Uterus (tissue), 4 donors: ENCODE measurements around the gene ADAMTSL1. TPM values are rescaled to one million over a fixed set of nuclear protein-coding genes. Genes with fewer than 3 reads are reported as not detected.

Experiments
- DNase-seq, 2 donors: peaks; one replicate each; pipeline ENCODE4 v3.0.0-alpha.2; 2019 to 2020
- H3K27ac ChIP-seq, 2 donors: fragments of 200-600 bp; sonication (generic); 1 replicate in 1 of 2; 2 replicates in 1 of 2; pipeline ENCODE4 v1.5.1; 2016 to 2018
- H3K27me3 ChIP-seq, 2 donors: fragments of 200-600 bp; sonication (generic); one replicate each; pipeline ENCODE4 v1.5.1; 2018 to 2019; ENCODE audit warnings: control low read depth in 1 of 2
- H3K36me3 ChIP-seq, 2 donors: fragments of 200-600 bp; sonication (generic); one replicate each; pipeline ENCODE4 v1.5.1; 2019; ENCODE audit warnings: control low read depth in 1 of 2
- H3K4me1 ChIP-seq, 2 donors: fragments of 200-600 bp; sonication (generic); one replicate each; pipeline ENCODE4 v1.5.1; 2018 to 2019; ENCODE audit warnings: control low read depth in 1 of 2
- H3K4me3 ChIP-seq, 2 donors: fragments of 200-600 bp; sonication (generic); 1 replicate in 1 of 2; 2 replicates in 1 of 2; pipeline ENCODE4 v1.5.1; 2018 to 2019; ENCODE audit warnings: mild to moderate bottlenecking in 1 of 2
- H3K9me3 ChIP-seq, 2 donors: fragments of 200-600 bp; sonication (generic); one replicate each; pipeline ENCODE4 v1.5.1; 2019; ENCODE audit warnings: control low read depth in 1 of 2
- CTCF ChIP-seq, 4 experiments: fragments of 200-600 bp in 2 of 4; fragments of 450-650 bp in 2 of 4; sonication (generic) in 2 of 4; IDR thresholded peaks; one replicate each; pipeline ENCODE4 v1.5.1; 2016 to 2019; ENCODE audit warnings: antibody characterized with exemption in 4 of 4, mild to moderate bottlenecking in 2 of 4, moderate library complexity in 1 of 4
- POLR2A ChIP-seq, 2 donors: fragments of 450-650 bp; IDR thresholded peaks; one replicate each; pipeline ENCODE4 v1.6.1; 2016; ENCODE audit warnings: antibody characterized with exemption in 2 of 2, mild to moderate bottlenecking in 1 of 2, moderate library complexity in 1 of 2
- intact Hi-C: fragments of 100-400 bp; cut with DNase I; formaldehyde crosslinking; loops from one replicate; pipeline ENCODE4 v1.15.1; 2023; ENCODE audit warnings: low total_unique reads
- total RNA-seq, 4 donors: library from RNA; depleted of rRNA in 3 of 4; stranded (reverse); fragments of >200 nt in 3 of 4; gene quantifications; one replicate each; pipeline versions ENCODE4 v1.1.0 to v1.2.4, GENCODE V29; 2014 to 2023
- donor health status: DM: yes; HTN: yes; CAD: no.

The ADAMTSL1 gene
- total RNA-seq, 4 donors from 2014 or later, result 30.0 to 186 (median 138) TPM

GRCh38 chr9:18542837-18543405 lies 69.0 kb downstream of the ADAMTSL1 start:
- intact Hi-C loops, result no loop called here
- no peak for DNase-seq
- peaks cover 0 to 8% of the 10 kb centered on the region in 2 donors for H3K4me1 ChIP-seq
- TF ChIP-seq POLR2A (IDR thresholded peaks at IDR 0.05), result no peak
- no peak for TF ChIP-seq CTCF (IDR thresholded peaks at IDR 0.05)
- H3K36me3 ChIP-seq, result no peaks in the 10 kb centered on the region
- H3K4me3 ChIP-seq, result no peak overlapping the region
- no peaks in the 10 kb centered on the region for H3K27me3 ChIP-seq
- H3K9me3 ChIP-seq, result no peaks in the 10 kb centered on the region
- peak overlapping the region; percentile 49 to 73 for H3K27ac ChIP-seq

DNA sequence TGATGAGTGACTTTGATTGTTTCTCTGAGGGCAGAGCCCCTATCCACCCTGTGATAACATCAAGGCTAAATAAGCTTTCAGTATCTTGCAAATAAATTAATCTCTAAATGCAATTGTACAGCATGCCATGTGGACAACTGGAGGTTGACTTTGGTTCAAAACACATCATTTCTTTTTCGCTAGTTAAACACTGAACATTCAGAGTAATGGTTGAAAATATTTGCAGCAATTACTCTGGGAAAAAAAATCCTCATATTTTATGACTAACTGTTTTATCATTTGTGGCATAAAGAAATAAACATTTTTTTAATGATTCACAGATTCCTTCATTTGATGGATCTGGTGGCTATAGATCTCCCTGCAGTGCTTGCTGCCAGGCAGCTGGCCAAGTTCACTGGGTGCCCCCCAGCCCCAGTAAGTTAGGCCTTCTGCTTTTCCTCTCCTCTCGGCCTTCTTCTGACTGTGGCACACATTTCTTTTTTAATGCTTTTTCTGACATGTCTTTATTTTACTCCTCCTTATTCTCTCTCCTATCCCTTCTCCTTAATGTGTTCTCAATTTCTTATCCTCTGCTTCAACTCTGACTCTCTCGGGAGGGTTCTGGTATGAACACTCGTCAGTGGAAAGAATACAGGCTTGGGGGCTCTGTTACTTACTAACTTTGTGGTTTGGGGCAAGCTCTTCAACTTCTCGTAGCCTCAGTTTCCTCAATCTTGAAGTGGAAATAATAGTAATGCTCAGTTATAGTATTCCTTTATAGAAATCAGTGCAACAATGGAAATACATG lies 69.6 kb downstream of the ADAMTSL1 start:
- Histone ChIP-seq H3K27ac (peak overlapping the region; percentile 49 to 73), H3K36me3 (no peaks in the 10 kb centered on the region), H3K9me3 (no peaks in the 10 kb centered on the region), H3K4me3 (no peak overlapping the region), H3K4me1 (peaks cover 0 to 8% of the 10 kb centered on the region in 2 donors), H3K27me3 (no peaks in the 10 kb centered on the region)
- DNase-seq, result peak; percentile 67 to 71
- TF ChIP-seq POLR2A (IDR thresholded peaks at IDR 0.05) (no peak), CTCF (IDR thresholded peaks at IDR 0.05) (no peak)
- intact Hi-C loops, result no loop called here

- peaks cover 0 to 8% of the 10 kb centered on the region in 2 donors for H3K4me1 ChIP-seq
- H3K9me3 ChIP-seq, result no peaks in the 10 kb centered on the region
- intact Hi-C loops, result no loop called here
- no peak for DNase-seq
- no peak overlapping the region for H3K4me3 ChIP-seq
- H3K27me3 ChIP-seq, result no peaks in the 10 kb centered on the region
- no peaks in the 10 kb centered on the region for H3K36me3 ChIP-seq
- H3K27ac ChIP-seq, result peak overlapping the region; percentile 49 to 73
- TF ChIP-seq POLR2A (IDR thresholded peaks at IDR 0.05), result no peak
- TF ChIP-seq CTCF (IDR thresholded peaks at IDR 0.05), result no peak
Observed at GRCh38 chr9:18544456-18544855, 70.5 kb downstream of the ADAMTSL1 start.

DNA sequence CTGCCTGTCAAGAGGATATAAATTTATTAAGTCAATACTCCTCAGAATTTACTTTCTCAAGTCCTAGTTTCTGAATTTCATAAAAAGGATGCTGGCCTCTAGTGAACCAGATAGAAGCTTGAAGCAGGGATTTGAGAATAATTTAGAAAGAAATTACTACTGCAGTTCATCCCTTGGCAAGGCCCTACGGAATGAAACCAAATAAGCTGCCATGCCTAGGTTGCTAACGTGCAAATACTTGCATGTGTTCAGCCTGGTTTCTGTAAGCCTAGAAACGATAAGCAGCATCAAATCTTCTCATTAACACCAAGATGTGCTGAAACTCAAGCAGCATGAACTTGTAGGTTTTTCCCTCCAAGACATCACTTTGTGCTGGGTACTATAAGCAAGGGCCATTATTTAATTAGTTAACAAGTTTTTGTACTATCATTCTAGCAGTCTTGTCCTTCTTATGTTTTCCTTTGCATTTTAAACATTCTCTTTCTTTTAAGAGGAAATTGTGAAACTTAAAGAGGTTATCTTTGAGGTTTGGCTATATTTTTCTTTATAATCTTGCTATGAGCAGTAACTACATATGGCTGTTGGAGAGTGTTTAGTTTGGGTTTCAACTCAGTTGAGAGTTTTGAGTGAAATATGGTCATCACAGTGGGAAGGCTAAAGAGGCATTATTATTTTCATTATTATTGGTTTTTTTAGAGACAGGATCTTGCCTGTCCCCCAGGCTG lies 71.8 kb downstream of the ADAMTSL1 start:
- H3K27me3 ChIP-seq, result no peaks in the 10 kb centered on the region
- peaks cover 0 to 8% of the 10 kb centered on the region in 2 donors for H3K4me1 ChIP-seq
- intact Hi-C loops, result no loop called here
- H3K36me3 ChIP-seq, result no peaks in the 10 kb centered on the region
- TF ChIP-seq POLR2A (IDR thresholded peaks at IDR 0.05) (no peak), CTCF (IDR thresholded peaks at IDR 0.05) (no peak)
- H3K9me3 ChIP-seq, result no peaks in the 10 kb centered on the region
- DNase-seq, result no peak
- H3K4me3 ChIP-seq, result no peak overlapping the region
- peak overlapping the region; percentile 49 to 73 for H3K27ac ChIP-seq

- no peaks in the 10 kb centered on the region for H3K4me1 ChIP-seq
- no peak for TF ChIP-seq CTCF (IDR thresholded peaks at IDR 0.05)
- TF ChIP-seq POLR2A (IDR thresholded peaks at IDR 0.05), result no peak
Observed at GRCh38 chr9:18548456-18548855, 74.5 kb downstream of the ADAMTSL1 start.

More at GRCh38 chr9:18548456-18548855, 74.5 kb downstream of the ADAMTSL1 start:
- H3K27me3 ChIP-seq, result no peaks in the 10 kb centered on the region
- no peak overlapping the region for H3K27ac ChIP-seq
- intact Hi-C loops, result no loop called here
- H3K4me3 ChIP-seq, result no peak overlapping the region
- H3K9me3 ChIP-seq, result no peaks in the 10 kb centered on the region
- H3K36me3 ChIP-seq, result no peaks in the 10 kb centered on the region
- DNase-seq, result no peak
